HEK293 (cell line): ENCODE results near the gene IDUA.

ENCODE experiments used
- CTCF ChIA-PET: fragments of 350-600 bp; formaldehyde crosslinking; extraction: SDS; loops from one replicate; lab custom pipeline; 2021; ENCODE audit warnings: antibody characterized with exemption; lab: Yijun Ruan, JAX
- POLR2A ChIA-PET: fragments of 300-600 bp; formaldehyde crosslinking; extraction: SDS; loops from one replicate; lab custom pipeline; 2020; ENCODE audit warnings: antibody characterized with exemption, inconsistent platforms; lab: Yijun Ruan, JAX
- H3K27ac ChIP-seq: fragments of 200-500 bp; sonication (Bioruptor generic); 2 replicates; pipeline ENCODE4 v1.5.1; 2014; ENCODE audit warnings: low read depth, low read length, control low read depth, inconsistent platforms; ENCODE audit errors: extremely low read depth
- H3K36me3 ChIP-seq, 2 experiments: fragments of 200-500 bp in 1 of 2; sonication (Bioruptor generic) in 1 of 2; 1 replicate in 1 of 2; 2 replicates in 1 of 2; pipeline ENCODE4 v1.5.1; 2014 to 2017; ENCODE audit warnings: inconsistent platforms in 2 of 2, low read length in 2 of 2; ENCODE audit not compliant: control insufficient read depth in 2 of 2, insufficient read depth in 1 of 2
- H3K4me1 ChIP-seq: fragments of 200-500 bp; sonication (Bioruptor generic); 2 replicates; pipeline ENCODE4 v1.5.1; 2014; ENCODE audit warnings: mild to moderate bottlenecking, low read length, inconsistent platforms; ENCODE audit not compliant: control insufficient read depth, insufficient read depth
- H3K4me3 ChIP-seq: 2 replicates; pipeline ENCODE4 v1.5.1; 2011; ENCODE audit warnings: low read depth, mild to moderate bottlenecking, control low read depth, low read length, moderate library complexity
- H3K9me3 ChIP-seq: fragments of 200-500 bp; sonication (Bioruptor generic); 2 replicates; pipeline ENCODE4 v1.5.1; 2014; ENCODE audit warnings: low read depth, low read length, inconsistent platforms; ENCODE audit not compliant: control insufficient read depth, insufficient read depth
- BCL11B ChIP-seq: fragments of 450-650 bp; formaldehyde crosslinking; IDR thresholded peaks from 2 replicates; pipeline ENCODE4 v1.5.1; 2016; ENCODE audit warnings: low read depth, missing biosample characterization, missing genetic modification characterization
- EGR2 ChIP-seq: fragments of 450-650 bp; formaldehyde crosslinking; IDR thresholded peaks from 2 replicates; pipeline ENCODE4 v1.5.1; 2016; ENCODE audit warnings: low read depth, missing biosample characterization, missing genetic modification characterization
- GLIS2 ChIP-seq: fragments of 450-650 bp; formaldehyde crosslinking; IDR thresholded peaks from 2 replicates; pipeline ENCODE4 v1.5.1; 2016; ENCODE audit warnings: missing biosample characterization, missing genetic modification characterization
- IKZF3 ChIP-seq: fragments of 450-650 bp; IDR thresholded peaks from 2 replicates; pipeline ENCODE4 v1.5.0; 2018; ENCODE audit warnings: missing biosample characterization, mild to moderate bottlenecking, missing genetic modification characterization, moderate library complexity
- KLF1 ChIP-seq: fragments of 450-650 bp; formaldehyde crosslinking; IDR thresholded peaks from 2 replicates; pipeline ENCODE4 v1.5.1; 2016; ENCODE audit warnings: missing biosample characterization, missing genetic modification characterization
- KLF10 ChIP-seq: fragments of 450-650 bp; IDR thresholded peaks from 2 replicates; pipeline ENCODE4 v1.5.1; 2018; ENCODE audit warnings: missing biosample characterization, mild to moderate bottlenecking, missing genetic modification characterization
- KLF9 ChIP-seq: fragments of 450-650 bp; formaldehyde crosslinking; IDR thresholded peaks from 2 replicates; pipeline ENCODE4 v1.5.1; 2016; ENCODE audit warnings: missing biosample characterization, missing genetic modification characterization, low read depth
- OSR2 ChIP-seq: fragments of 450-650 bp; formaldehyde crosslinking; IDR thresholded peaks from 2 replicates; pipeline ENCODE4 v1.5.1; 2016; ENCODE audit warnings: missing biosample characterization, missing genetic modification characterization
- REST ChIP-seq: fragments of 450-650 bp; formaldehyde crosslinking; IDR thresholded peaks from 2 replicates; pipeline ENCODE4 v1.5.1; 2016; ENCODE audit warnings: missing biosample characterization, missing genetic modification characterization
- WT1 ChIP-seq: fragments of 450-650 bp; formaldehyde crosslinking; IDR thresholded peaks from 2 replicates; pipeline ENCODE4 v1.5.1; 2016; ENCODE audit warnings: missing biosample characterization, missing genetic modification characterization
- ZBTB48 ChIP-seq: fragments of 450-650 bp; formaldehyde crosslinking; IDR thresholded peaks from 2 replicates; pipeline ENCODE4 v1.5.1; 2016; ENCODE audit warnings: missing biosample characterization, missing genetic modification characterization
- ZBTB49 ChIP-seq: fragments of 450-650 bp; formaldehyde crosslinking; IDR thresholded peaks from 2 replicates; pipeline ENCODE4 v1.5.1; 2016; ENCODE audit warnings: missing biosample characterization, missing genetic modification characterization, low read depth
- ZBTB6 ChIP-seq: fragments of 450-650 bp; formaldehyde crosslinking; IDR thresholded peaks from 2 replicates; pipeline ENCODE4 v1.5.1; 2017; ENCODE audit warnings: missing biosample characterization, missing genetic modification characterization
- ZNF146 ChIP-seq: fragments of 450-650 bp; formaldehyde crosslinking; IDR thresholded peaks from 2 replicates; pipeline ENCODE4 v1.5.1; 2016; ENCODE audit warnings: missing biosample characterization, missing genetic modification characterization
- ZNF16 ChIP-seq: fragments of 450-650 bp; formaldehyde crosslinking; IDR thresholded peaks from 2 replicates; pipeline ENCODE4 v1.5.1; 2016; ENCODE audit warnings: low read depth, missing biosample characterization, missing genetic modification characterization
- ZNF19 ChIP-seq: fragments of 450-650 bp; formaldehyde crosslinking; IDR thresholded peaks from 2 replicates; pipeline ENCODE4; 2016; ENCODE audit warnings: missing biosample characterization, missing genetic modification characterization, low read depth
- ZNF416 ChIP-seq: fragments of 450-650 bp; formaldehyde crosslinking; IDR thresholded peaks from 2 replicates; pipeline ENCODE4 v1.5.1; 2016; ENCODE audit warnings: missing biosample characterization, missing genetic modification characterization
- ZNF626 ChIP-seq: fragments of 450-650 bp; sonication (Bioruptor Pico); formaldehyde crosslinking; IDR thresholded peaks from 2 replicates; pipeline ENCODE4 v1.5.1; 2018; ENCODE audit warnings: missing biosample characterization, missing genetic modification characterization, inconsistent platforms
- ZNF658 ChIP-seq: fragments of 450-650 bp; formaldehyde crosslinking; IDR thresholded peaks from 2 replicates; pipeline ENCODE4; 2016; ENCODE audit warnings: missing biosample characterization, missing genetic modification characterization
- ZSCAN30 ChIP-seq: fragments of 450-650 bp; IDR thresholded peaks from 2 replicates; pipeline ENCODE4 v1.5.1; 2018; ENCODE audit warnings: missing biosample characterization, mild to moderate bottlenecking, missing genetic modification characterization, moderate library complexity
- ZXDB ChIP-seq: fragments of 450-650 bp; formaldehyde crosslinking; IDR thresholded peaks from 2 replicates; pipeline ENCODE4 v1.5.1; 2016; ENCODE audit warnings: missing biosample characterization, missing genetic modification characterization
- TF ChIP-seq, protein P1 (sequence below): fragments of 450-650 bp; formaldehyde crosslinking; IDR thresholded peaks from 2 replicates; pipeline ENCODE4 v1.5.1; 2017; ENCODE audit warnings: missing biosample characterization, missing genetic modification characterization
- TF ChIP-seq, protein P2 (sequence below): fragments of 450-650 bp; formaldehyde crosslinking; optimal IDR thresholded peaks from 2 replicates; pipeline ENCODE3; 2016; ENCODE audit warnings: missing biosample characterization, mild to moderate bottlenecking, missing genetic modification characterization
- TF ChIP-seq, protein P3 (sequence below): fragments of 450-650 bp; formaldehyde crosslinking; IDR thresholded peaks from 2 replicates; pipeline ENCODE4 v1.5.1; 2016; ENCODE audit warnings: missing biosample characterization, missing genetic modification characterization

The IDUA gene

GRCh38 chr4:1009542-1010394, 22.9 kb downstream of the IDUA start (continued):
- TF ChIP-seq, protein P1, sequence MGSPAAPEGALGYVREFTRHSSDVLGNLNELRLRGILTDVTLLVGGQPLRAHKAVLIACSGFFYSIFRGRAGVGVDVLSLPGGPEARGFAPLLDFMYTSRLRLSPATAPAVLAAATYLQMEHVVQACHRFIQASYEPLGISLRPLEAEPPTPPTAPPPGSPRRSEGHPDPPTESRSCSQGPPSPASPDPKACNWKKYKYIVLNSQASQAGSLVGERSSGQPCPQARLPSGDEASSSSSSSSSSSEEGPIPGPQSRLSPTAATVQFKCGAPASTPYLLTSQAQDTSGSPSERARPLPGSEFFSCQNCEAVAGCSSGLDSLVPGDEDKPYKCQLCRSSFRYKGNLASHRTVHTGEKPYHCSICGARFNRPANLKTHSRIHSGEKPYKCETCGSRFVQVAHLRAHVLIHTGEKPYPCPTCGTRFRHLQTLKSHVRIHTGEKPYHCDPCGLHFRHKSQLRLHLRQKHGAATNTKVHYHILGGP (tag by site-specific recombination): no peak
- TF ChIP-seq ZXDB (no peak), BCL11B (peak; percentile 21; the same call in 1 of the 2 replicates), KLF1 (tag by site-specific recombination) (peak; percentile 55), KLF9 (tag by site-specific recombination) (peak; percentile 76), KLF10 (tag by site-specific recombination) (0 out of 2 replicates have a peak, but pooled peaks have one; percentile 35), GLIS2 (tag by site-specific recombination) (peak; percentile 40), ZNF416 (tag by site-specific recombination) (no peak), IKZF3 (tag by site-specific recombination) (no peak), ZSCAN30 (tag by site-specific recombination) (no peak), ZNF658 (tag by site-specific recombination) (no peak), ZNF146 (tag by site-specific recombination) (no peak), ZNF19 (tag by site-specific recombination) (no peak), EGR2 (tag by site-specific recombination) (peak; percentile 58), ZBTB49 (tag by site-specific recombination) (no peak)
- TF ChIP-seq, protein P2, sequence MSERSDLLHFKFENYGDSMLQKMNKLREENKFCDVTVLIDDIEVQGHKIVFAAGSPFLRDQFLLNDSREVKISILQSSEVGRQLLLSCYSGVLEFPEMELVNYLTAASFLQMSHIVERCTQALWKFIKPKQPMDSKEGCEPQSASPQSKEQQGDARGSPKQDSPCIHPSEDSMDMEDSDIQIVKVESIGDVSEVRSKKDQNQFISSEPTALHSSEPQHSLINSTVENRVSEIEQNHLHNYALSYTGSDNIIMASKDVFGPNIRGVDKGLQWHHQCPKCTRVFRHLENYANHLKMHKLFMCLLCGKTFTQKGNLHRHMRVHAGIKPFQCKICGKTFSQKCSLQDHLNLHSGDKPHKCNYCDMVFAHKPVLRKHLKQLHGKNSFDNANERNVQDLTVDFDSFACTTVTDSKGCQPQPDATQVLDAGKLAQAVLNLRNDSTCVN (tag by site-specific recombination): peak; percentile 50

DNA sequence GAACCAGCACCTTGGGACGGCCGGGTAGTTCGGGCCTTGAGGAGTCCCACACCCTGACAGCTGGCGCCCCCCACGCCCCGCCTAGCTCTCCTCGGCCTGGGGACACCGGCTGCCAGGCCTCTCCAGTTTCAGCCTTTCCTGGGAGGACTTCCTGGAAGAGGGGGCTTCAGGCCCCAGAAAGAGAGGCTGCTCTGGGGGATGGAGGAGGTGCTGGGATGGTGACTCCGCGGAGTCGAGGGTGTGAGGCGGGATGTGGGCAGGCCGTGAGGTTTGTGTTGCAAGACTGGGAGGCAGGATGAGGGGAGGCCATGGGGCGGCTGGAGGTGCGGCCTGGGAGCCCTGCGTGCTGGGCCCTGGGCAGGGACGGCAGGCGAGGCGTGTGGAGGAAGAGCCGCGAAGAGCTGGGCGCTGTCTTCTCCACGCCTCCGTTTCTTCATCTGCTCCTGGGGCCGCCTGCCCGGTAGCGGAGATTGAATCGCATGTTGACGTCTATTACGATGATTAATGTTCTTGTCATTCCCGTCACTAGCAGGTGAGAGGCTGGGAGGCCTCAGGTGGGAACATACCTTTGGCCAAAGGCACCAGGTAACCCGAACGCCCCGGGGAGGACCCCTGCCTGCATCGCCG, 23.7 kb downstream of the IDUA start:
- ChIA-PET POLR2A (no interaction called here), CTCF (interaction anchor here (0.6 kb wide), 1 partner anchor 34 kb away, joined by 3 read pairs; no protein-coding TSS in a partner anchor)
- no peaks in the 10 kb centered on the region for H3K9me3 ChIP-seq
- no peak overlapping the region for H3K27ac ChIP-seq
- H3K4me3 ChIP-seq: no peak overlapping the region
- no peaks in the 10 kb centered on the region; the same call in 1 of the 2 replicates for H3K4me1 ChIP-seq
- H3K36me3 ChIP-seq: peaks cover 0 to 14% of the 10 kb centered on the region in 2 experiments; a peak in 1 of 3 replicates
- TF ChIP-seq OSR2 (tag by site-specific recombination): peak; percentile 94
- TF ChIP-seq ZBTB6 (tag by site-specific recombination): no peak
- no peak for TF ChIP-seq WT1
- TF ChIP-seq REST: no peak
- no peak for TF ChIP-seq ZNF16 (tag by site-specific recombination)
- TF ChIP-seq ZNF626 (tag by site-specific recombination): no peak
- no peak for TF ChIP-seq ZNF146 (tag by site-specific recombination)
- TF ChIP-seq, protein P3, sequence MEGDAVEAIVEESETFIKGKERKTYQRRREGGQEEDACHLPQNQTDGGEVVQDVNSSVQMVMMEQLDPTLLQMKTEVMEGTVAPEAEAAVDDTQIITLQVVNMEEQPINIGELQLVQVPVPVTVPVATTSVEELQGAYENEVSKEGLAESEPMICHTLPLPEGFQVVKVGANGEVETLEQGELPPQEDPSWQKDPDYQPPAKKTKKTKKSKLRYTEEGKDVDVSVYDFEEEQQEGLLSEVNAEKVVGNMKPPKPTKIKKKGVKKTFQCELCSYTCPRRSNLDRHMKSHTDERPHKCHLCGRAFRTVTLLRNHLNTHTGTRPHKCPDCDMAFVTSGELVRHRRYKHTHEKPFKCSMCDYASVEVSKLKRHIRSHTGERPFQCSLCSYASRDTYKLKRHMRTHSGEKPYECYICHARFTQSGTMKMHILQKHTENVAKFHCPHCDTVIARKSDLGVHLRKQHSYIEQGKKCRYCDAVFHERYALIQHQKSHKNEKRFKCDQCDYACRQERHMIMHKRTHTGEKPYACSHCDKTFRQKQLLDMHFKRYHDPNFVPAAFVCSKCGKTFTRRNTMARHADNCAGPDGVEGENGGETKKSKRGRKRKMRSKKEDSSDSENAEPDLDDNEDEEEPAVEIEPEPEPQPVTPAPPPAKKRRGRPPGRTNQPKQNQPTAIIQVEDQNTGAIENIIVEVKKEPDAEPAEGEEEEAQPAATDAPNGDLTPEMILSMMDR: 0 out of 2 replicates have a peak, but pooled peaks have one; percentile 1
- TF ChIP-seq ZBTB48: no peak
